Measurements from ENCODE around the gene NOX1. TPM values are rescaled to one million over a fixed set of nuclear protein-coding genes. Genes with fewer than 3 reads are reported as not detected.

NOX1 gene
- total and polyA plus RNA-seq, 10 donors: 0.06 TPM; not detected in 9

GRCh38 chrX:100831219-100831946 is 42.8 kb downstream of the NOX1 start:
- Histone ChIP-seq H3K4me1 (no peaks in the 10 kb centered on the region), H3K4me3 (no peak overlapping the region), H3K27ac (no peak overlapping the region), H3K36me3 (peaks cover 0 to 96% (median 46%) of the 10 kb centered on the region in 6 donors), H3K9me3 (no peaks in the 10 kb centered on the region), H3K27me3 (replicated peaks in 1 of 7) (no peaks in the 10 kb centered on the region)
- WGBS, 5 donors: 84 to 95% (median 90%) methylated on average over 8 to 9 of the region's 9 CpGs
- intact Hi-C loops (cut with DNase I; ENCODE audit: low total_unique reads): no loop called here
- no peak for TF ChIP-seq POLR2AphosphoS5 (IDR thresholded peaks at IDR 0.05)
- TF ChIP-seq CTCF (IDR thresholded peaks at IDR 0.05 in 8 of 11, conservative IDR thresholded peaks at IDR 0.05 in 3 of 11): no peak
- no peak for TF ChIP-seq POLR2A (IDR thresholded peaks at IDR 0.05)
- DNase-seq: no peak

- Histone ChIP-seq H3K36me3 (peaks cover 0 to 95% (median 48%) of the 10 kb centered on the region in 6 donors), H3K9me3 (no peaks in the 10 kb centered on the region), H3K27ac (no peak overlapping the region), H3K4me1 (no peaks in the 10 kb centered on the region), H3K27me3 (replicated peaks in 1 of 7) (no peaks in the 10 kb centered on the region), H3K4me3 (no peak overlapping the region)
- no peak for TF ChIP-seq CTCF (IDR thresholded peaks at IDR 0.05 in 8 of 11, conservative IDR thresholded peaks at IDR 0.05 in 3 of 11)
- TF ChIP-seq POLR2AphosphoS5 (IDR thresholded peaks at IDR 0.05): no peak
- TF ChIP-seq POLR2A (IDR thresholded peaks at IDR 0.05): no peak
- 74 to 87% (median 80%) methylated on average over 9 of the region's 9 CpGs for WGBS, 5 donors
- DNase-seq: no peak
- intact Hi-C loops (cut with DNase I; ENCODE audit: low total_unique reads): no loop called here
These were observed 43.6 kb downstream of the NOX1 start for GRCh38 chrX:100830547-100830946.

DNA sequence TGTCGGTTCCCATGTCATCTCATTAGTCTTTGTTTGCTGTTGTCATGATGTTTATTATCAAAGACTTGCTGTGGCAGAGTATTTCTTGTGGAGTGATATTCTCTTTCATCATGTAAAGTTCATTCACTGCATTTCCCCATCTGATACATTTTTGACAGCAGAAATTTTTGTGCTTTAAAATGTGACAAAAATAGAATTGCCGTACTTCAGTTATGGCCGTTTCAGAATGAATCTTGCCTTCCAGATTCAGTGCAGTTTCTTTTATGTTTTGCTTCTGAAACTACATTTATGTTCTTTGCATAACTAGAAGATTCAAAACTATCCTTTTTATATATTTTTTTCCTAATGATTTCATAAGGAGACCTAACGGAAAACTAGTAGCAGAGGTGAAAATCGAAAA is 44.0 kb downstream of the NOX1 start:
- peaks cover 0 to 96% (median 48%) of the 10 kb centered on the region in 6 donors for H3K36me3 ChIP-seq

More for the DNA sequence above, 44.0 kb downstream of the NOX1 start:
- Histone ChIP-seq H3K4me3 (no peak overlapping the region), H3K27ac (no peak overlapping the region), H3K27me3 (replicated peaks in 1 of 7) (no peaks in the 10 kb centered on the region), H3K4me1 (no peaks in the 10 kb centered on the region), H3K9me3 (no peaks in the 10 kb centered on the region)
- intact Hi-C loops (cut with DNase I; ENCODE audit: low total_unique reads): no loop called here
- WGBS, 5 donors: 74 to 81% (median 75%) methylated on average over 5 of the region's 5 CpGs
- DNase-seq: no peak
- TF ChIP-seq CTCF (IDR thresholded peaks at IDR 0.05 in 8 of 11, conservative IDR thresholded peaks at IDR 0.05 in 3 of 11) (no peak), POLR2AphosphoS5 (IDR thresholded peaks at IDR 0.05) (no peak), POLR2A (IDR thresholded peaks at IDR 0.05) (no peak)
